ACHN (cell line): ENCODE measurements around the gene RSL24D1.
"Not testable (repeated sequence)": the region's sequence is repeated elsewhere in the genome, so short reads cannot be mapped to it uniquely, and the experiment has no call there.

Source experiments
- DNase-seq: peaks from one replicate; pipeline ENCODE4 v3.0.0-alpha.2; 2015
- in situ Hi-C: cut with HindIII; loops from 2 replicates; pipeline ENCODE4 v1.10.0; 2017; ENCODE audit warnings: low sequenced_read_pairs, low pct_ligation_motif_present, low pct_unique_long_range_greater_than_20kb

Gene RSL24D1

GRCh38 chr15:55221090-55222011 lies 24.6 kb upstream of the RSL24D1 start:
- in situ Hi-C loops: no loop called here
- peak; percentile 27 for DNase-seq

GRCh38 chr15:55220606-55221005 lies 23.9 kb upstream of the RSL24D1 start:
- no peak for DNase-seq
- in situ Hi-C loops: no loop called here

GRCh38 chr15:55218056-55218455 lies 21.3 kb upstream of the RSL24D1 start:
- in situ Hi-C loops: no loop called here
- DNase-seq: no peak

GRCh38 chr15:55204464-55204863 lies 7.7 kb upstream of the RSL24D1 start:
- in situ Hi-C loops: no loop called here

DNA sequence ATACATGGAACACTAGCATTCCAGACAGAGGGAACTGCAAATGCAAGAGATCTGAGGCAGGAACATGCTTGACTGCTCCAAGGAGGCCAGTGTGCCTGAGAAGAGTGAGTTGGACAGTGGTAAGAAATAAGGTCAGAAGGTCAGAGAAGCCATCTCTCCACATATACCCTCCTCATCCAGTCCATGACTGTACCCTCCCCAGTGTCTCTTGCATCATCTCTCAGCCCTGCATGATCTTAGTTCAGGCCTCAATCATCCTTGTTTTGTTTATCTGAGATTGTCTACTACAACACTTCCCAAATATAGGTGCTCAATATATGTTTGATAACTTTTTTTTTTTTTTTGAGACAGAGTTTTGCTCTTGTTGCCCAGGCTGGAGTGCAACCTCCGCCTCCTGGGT lies 5.5 kb upstream of the RSL24D1 start:
- DNase-seq: no peak
- in situ Hi-C loops: no loop called here

More at GRCh38 chr15:55204464-55204863, 7.7 kb upstream of the RSL24D1 start:
- DNase-seq: no peak

GRCh38 chr15:55198706-55199105 lies 2.0 kb upstream of the RSL24D1 start:
- DNase-seq: no peak
- in situ Hi-C loops: no loop called here

DNA sequence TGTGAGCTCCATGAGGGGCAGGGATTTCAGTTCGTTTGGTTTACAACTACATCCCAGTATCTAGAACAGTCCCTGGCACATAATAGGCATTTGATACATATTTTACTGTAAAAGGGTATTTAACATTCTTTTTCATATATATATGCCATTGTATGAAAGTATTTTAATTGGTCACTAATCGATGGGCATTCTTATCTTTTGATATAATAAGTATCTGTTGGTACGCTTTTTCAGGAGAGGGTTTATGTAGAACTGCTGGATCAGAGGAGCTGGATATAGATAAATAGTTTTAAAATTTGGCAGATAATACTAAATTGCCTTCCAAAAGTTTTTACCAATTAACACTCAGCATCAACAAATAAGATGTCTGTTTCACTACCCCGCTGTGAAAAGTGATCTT lies 978 bp upstream of the RSL24D1 start:
- in situ Hi-C loops: no loop called here
- DNase-seq: no peak

- in situ Hi-C loops: no loop called here
These were observed 593 bp upstream of the RSL24D1 start for GRCh38 chr15:55197362-55197705.

GRCh38 chr15:55195996-55196395 lies 745 bp downstream of the RSL24D1 start:
- in situ Hi-C loops: no loop called here
- peak; percentile 3 for DNase-seq

More at GRCh38 chr15:55197362-55197705, 593 bp upstream of the RSL24D1 start:
- DNase-seq: no peak

DNA sequence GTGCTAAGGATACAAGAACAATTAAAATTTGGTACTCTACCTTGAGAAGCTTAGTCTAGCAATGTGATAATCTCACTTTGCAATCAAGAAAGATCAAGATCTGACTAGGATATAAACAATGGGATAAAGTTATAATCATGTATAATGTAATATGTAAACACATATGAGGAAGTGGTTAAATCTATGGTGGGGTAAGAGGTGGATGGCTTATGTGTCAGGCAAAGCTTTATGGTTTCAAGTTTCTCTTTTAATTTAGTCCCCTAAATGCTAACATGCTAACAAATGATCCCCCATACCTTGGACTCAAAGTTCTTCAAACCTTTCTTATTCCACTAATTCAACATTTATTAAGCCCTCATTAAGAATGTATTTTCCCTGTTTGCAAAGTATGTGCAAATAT lies 2.5 kb downstream of the RSL24D1 start:
- in situ Hi-C loops: no loop called here
- DNase-seq: no peak

- in situ Hi-C loops: no loop called here
- DNase-seq: no peak
These were observed 10.4 kb downstream of the RSL24D1 start for GRCh38 chr15:55186331-55186730.

GRCh38 chr15:55183679-55184078 lies 13.1 kb downstream of the RSL24D1 start:
- in situ Hi-C loops: no loop called here
- DNase-seq: no peak

GRCh38 chr15:55179141-55179540 lies 17.6 kb downstream of the RSL24D1 start:
- in situ Hi-C loops: no loop called here
- no peak for DNase-seq

GRCh38 chr15:55170361-55170760 lies 26.4 kb downstream of the RSL24D1 start:
- peak; percentile 53 for DNase-seq
- in situ Hi-C loops: no loop called here

- in situ Hi-C loops: no loop called here
- DNase-seq: peak; percentile 70
These were observed 28.3 kb downstream of the RSL24D1 start for GRCh38 chr15:55168350-55168974.

DNA sequence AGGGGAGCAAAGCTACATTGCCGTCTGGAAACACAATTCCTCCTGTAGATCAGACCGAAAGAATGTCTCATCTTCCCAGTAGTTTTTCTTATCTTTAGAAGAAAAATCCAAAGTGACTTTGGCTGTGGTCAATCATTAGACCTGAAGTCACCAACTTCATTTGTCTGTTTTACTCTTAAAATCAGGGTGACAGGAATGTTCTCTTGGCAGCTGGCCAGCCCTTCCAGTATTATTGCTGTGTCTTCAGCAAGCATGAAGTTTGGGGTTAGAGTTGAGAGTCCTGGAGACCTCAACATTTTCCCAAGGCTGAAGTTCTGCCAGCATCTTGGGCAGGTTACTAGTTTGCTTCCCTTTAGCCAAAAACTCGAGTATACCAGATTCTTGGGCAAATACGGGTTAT lies 32.5 kb downstream of the RSL24D1 start:
- in situ Hi-C loops: no loop called here
- no peak for DNase-seq

DNA sequence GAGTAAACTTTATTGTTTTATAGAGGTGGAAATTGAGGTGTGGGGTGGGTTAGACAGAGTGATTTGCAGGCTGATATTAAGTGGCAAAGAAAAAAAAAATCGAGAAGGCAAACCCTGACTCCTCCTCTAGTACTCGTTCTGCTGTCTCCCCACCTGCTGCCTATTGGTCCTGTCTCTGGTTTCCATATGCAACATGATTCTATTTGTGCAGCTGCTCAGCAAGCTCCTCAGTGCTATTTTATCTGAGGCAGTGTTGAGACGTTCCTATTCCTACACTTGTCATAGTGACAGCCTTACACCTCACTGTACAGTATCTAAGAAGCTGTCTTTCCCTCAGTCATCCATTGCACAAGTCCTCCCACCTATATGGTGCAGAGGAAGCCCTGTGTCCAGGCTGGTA lies 45.1 kb downstream of the RSL24D1 start:
- in situ Hi-C loops: no loop called here
- no peak for DNase-seq

DNA sequence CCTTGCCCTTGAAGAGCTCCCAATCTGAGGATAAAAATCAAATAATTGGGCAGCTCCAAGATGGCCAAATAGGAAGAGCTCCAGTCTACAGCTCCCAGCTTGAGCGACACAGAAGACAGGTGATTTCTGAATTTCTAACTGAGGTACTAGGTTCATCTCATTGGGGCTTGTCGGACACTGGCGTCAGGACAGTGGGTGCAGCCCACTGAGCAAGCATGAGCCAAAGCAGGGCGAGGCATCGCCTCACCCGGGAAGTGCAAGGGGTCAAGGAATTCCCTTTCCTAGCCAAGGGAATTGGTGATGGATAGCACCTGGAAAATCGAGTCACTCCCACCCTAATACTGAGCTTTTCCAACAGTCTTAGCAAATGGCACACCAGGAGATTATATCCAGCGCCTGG lies 53.6 kb downstream of the RSL24D1 start:
- DNase-seq, in situ Hi-C loops: not testable (repeated sequence)

GRCh38 chr15:55133972-55134371 lies 62.8 kb downstream of the RSL24D1 start:
- no peak for DNase-seq
- in situ Hi-C loops: no loop called here

DNA sequence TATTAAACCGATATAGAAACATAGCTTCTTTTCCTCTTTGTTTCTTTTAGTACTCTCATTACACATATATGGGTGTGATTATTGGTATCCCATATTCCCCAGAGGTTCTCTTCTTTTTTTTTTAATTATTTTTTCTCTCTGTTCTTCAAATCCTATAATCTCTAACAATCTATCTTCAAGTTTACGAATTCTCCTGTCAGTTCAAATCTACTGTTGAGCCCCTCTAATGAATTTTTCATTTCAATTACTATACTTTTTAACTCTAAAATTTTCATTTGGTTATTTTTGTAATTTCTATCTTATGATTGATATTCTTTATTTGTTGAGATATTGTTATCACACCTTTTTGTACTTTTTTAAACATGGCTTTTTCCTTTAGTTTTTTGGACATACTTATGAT lies 64.1 kb downstream of the RSL24D1 start:
- no peak for DNase-seq
- in situ Hi-C loops: no loop called here
